Measurements from ENCODE around the gene FAM120B.

DNA sequence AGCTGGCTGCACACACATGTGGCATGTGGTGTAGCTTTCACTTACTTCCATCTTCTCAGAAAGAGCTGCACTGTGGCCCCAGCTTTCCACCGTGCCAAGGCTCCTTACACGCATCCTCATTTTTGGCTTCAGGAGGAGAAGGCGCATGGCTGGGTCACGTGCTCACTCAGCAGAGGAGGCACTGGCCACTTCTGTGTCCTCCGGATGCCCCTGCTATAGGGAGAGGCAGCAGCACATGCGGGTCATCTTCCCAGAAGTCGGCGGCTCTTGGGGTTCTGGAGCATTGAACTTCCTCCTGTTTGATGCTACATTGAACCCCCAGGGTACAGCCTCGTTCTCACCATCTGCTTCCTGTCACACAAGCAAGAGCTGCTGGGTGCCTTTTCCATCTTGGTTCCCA, 111.3 kb downstream of the FAM120B start:
- no peak for TF ChIP-seq PAX5 (IDR thresholded peaks at IDR 0.05; ENCODE audit: insufficient read depth, low read length, severe bottlenecking)
- TF ChIP-seq POLR2A (IDR thresholded peaks at IDR 0.05; ENCODE audit: low read depth, low read length) = no peak
- TF ChIP-seq TAF1 (IDR thresholded peaks at IDR 0.05; ENCODE audit: low read depth, low read length) = no peak
